GM12872 (cell line): Measurements from ENCODE around the gene PTPRM.

Source experiments
- CTCF ChIP-seq: IDR thresholded peaks from 3 replicates; pipeline ENCODE4 v1.5.1; 2011; ENCODE audit warnings: low read depth, mild to moderate bottlenecking, low read length, moderate library complexity; ENCODE audit not compliant: insufficient read depth

The PTPRM gene

GRCh38 chr18:7946734-7947377 lies 379.7 kb downstream of the PTPRM start:
- TF ChIP-seq CTCF: no peak

DNA sequence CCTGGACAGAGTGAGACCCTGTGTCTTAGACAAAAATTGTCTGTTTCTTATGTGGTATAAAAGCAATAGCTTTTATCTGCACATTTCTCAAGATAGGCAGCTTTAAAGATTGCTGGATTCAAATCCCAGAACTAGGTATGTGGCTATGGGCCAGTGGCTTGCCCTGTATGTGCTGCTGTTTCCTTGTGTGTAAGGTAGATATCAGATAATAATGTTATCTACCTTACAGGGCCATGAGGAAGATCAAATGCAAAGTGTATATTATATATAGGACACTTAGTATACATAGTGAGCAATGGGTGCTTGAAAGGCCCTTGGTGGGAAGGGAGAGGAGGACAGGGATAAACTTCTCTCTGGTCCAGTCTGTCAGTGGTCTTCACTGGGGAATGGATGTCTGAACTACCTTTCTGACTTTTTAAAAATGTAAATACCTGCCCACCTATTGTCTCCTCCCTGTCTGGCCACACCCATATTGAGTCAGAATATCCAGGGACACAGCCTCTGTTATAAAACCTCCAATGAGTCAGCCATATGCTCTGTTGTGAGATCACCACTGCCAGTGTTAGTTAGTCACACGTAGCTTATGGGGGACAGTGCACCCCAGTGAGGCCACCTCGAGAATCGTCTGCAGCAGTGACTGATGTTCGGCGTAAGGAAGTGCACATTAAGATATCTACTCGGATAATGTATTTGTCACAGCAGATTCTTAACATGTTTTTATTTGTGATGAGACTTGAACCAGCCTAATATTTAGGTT lies 383.4 kb downstream of the PTPRM start:
- no peak for TF ChIP-seq CTCF

DNA sequence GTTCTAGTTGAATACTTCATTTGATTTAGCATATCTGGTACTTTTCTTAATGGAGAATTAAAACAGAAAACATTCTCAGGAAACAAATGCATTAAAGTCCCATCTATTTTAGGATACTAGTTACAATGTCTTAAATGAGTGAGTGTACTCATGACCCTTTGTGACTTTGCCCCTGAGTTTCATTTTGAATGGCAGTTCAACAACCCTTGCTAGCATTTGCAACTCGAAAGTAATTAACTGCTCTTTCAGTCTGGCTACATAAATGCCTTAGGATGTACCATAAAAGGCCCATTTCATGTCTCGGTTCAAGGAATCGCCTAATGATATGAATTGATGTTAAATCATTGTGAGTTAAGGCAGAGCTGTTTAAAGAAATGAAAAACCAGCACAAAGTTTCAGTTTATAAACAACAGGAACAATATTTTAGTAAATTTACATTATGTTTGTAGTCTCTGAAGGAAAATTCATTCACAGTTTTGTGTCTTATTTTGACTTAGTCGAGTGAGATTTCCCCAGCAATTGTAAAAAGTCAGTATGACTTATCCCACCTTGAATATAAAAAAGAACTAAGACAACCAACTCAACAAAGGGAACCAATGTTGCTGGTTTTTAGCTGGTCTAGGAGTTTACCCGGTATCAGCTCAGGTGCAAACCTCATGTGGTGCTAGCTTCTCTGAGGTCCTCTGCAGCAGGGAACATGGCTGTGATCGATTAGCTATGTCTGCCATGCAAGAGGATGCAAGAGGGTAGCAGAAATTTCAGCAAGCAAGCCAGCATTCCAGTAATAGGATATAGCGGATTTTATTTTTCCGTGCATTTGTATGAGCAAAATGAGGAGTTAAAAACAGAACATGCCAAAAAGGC lies 386.2 kb downstream of the PTPRM start:
- TF ChIP-seq CTCF: no peak

- no peak for TF ChIP-seq CTCF
These were observed 387.1 kb downstream of the PTPRM start for GRCh38 chr18:7954238-7954637.

DNA sequence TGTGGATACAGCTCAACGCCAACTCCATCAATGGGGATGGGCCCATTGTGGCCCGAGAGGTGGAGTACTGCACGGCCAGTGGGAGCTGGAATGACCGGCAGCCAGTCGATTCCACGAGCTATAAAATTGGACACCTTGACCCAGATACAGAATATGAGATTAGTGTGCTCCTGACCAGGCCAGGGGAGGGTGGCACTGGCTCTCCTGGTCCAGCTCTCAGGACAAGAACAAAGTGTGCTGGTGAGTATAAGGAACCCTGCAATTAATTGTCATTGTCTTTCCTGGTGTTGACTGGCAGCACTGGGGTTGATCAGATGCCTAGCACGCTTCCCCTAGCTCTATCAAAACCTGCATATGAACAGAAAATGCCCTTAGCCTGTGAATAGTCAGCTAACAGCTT lies 388.1 kb downstream of the PTPRM start:
- TF ChIP-seq CTCF: no peak

- TF ChIP-seq CTCF: no peak
These were observed 390.2 kb downstream of the PTPRM start for GRCh38 chr18:7957297-7957696.
